ENCODE measurements around the gene PFDN1.

The PFDN1 gene

GRCh38 chr5:140270008-140270407 is 32.9 kb downstream of the PFDN1 start:
- Histone ChIP-seq H3K9me3 (ENCODE audit: control insufficient read depth, insufficient read depth, low read depth, low read length) (no peaks in the 10 kb centered on the region), H3K36me3 (ENCODE audit: control insufficient read depth, insufficient read depth, low read length) (peaks cover 3% of the 10 kb centered on the region), H3K27ac (ENCODE audit: low read depth, low read length) (no peak overlapping the region), H3K27me3 (ENCODE audit: control insufficient read depth, insufficient read depth, low read length) (no peaks in the 10 kb centered on the region), H3K4me3 (ENCODE audit: low read depth, low read length) (no peak overlapping the region), H3K4me1 (ENCODE audit: control insufficient read depth, insufficient read depth, low read length) (no peaks in the 10 kb centered on the region), H3K9ac (ENCODE audit: low read length) (no peak overlapping the region)

GRCh38 chr5:140267559-140268018 is 35.3 kb downstream of the PFDN1 start:
- no peak overlapping the region for H3K27ac ChIP-seq (ENCODE audit: low read depth, low read length)
- H3K27me3 ChIP-seq (ENCODE audit: control insufficient read depth, insufficient read depth, low read length): no peaks in the 10 kb centered on the region
- H3K9ac ChIP-seq (ENCODE audit: low read length): no peak overlapping the region
- no peak overlapping the region for H3K4me3 ChIP-seq (ENCODE audit: low read depth, low read length)
- no peaks in the 10 kb centered on the region for H3K4me1 ChIP-seq (ENCODE audit: control insufficient read depth, insufficient read depth, low read length)
- no peaks in the 10 kb centered on the region for H3K36me3 ChIP-seq (ENCODE audit: control insufficient read depth, insufficient read depth, low read length)
- H3K9me3 ChIP-seq (ENCODE audit: control insufficient read depth, insufficient read depth, low read depth, low read length): no peaks in the 10 kb centered on the region

GRCh38 chr5:140267201-140267540 is 35.7 kb downstream of the PFDN1 start:
- Histone ChIP-seq H3K4me3 (ENCODE audit: low read depth, low read length) (no peak overlapping the region), H3K4me1 (ENCODE audit: control insufficient read depth, insufficient read depth, low read length) (no peaks in the 10 kb centered on the region), H3K27me3 (ENCODE audit: control insufficient read depth, insufficient read depth, low read length) (no peaks in the 10 kb centered on the region), H3K9ac (ENCODE audit: low read length) (no peak overlapping the region), H3K9me3 (ENCODE audit: control insufficient read depth, insufficient read depth, low read depth, low read length) (no peaks in the 10 kb centered on the region), H3K36me3 (ENCODE audit: control insufficient read depth, insufficient read depth, low read length) (no peaks in the 10 kb centered on the region), H3K27ac (ENCODE audit: low read depth, low read length) (no peak overlapping the region)

GRCh38 chr5:140266471-140267200 is 36.3 kb downstream of the PFDN1 start:
- Histone ChIP-seq H3K9ac (ENCODE audit: low read length) (no peak overlapping the region), H3K27ac (ENCODE audit: low read depth, low read length) (no peak overlapping the region), H3K27me3 (ENCODE audit: control insufficient read depth, insufficient read depth, low read length) (no peaks in the 10 kb centered on the region), H3K4me1 (ENCODE audit: control insufficient read depth, insufficient read depth, low read length) (no peaks in the 10 kb centered on the region), H3K9me3 (ENCODE audit: control insufficient read depth, insufficient read depth, low read depth, low read length) (no peaks in the 10 kb centered on the region), H3K4me3 (ENCODE audit: low read depth, low read length) (no peak overlapping the region), H3K36me3 (ENCODE audit: control insufficient read depth, insufficient read depth, low read length) (no peaks in the 10 kb centered on the region)

GRCh38 chr5:140265845-140266244 is 37.1 kb downstream of the PFDN1 start:
- H3K27ac ChIP-seq (ENCODE audit: low read depth, low read length): no peak overlapping the region
- no peaks in the 10 kb centered on the region for H3K36me3 ChIP-seq (ENCODE audit: control insufficient read depth, insufficient read depth, low read length)
- no peak overlapping the region for H3K4me3 ChIP-seq (ENCODE audit: low read depth, low read length)
- H3K9ac ChIP-seq (ENCODE audit: low read length): no peak overlapping the region
- H3K27me3 ChIP-seq (ENCODE audit: control insufficient read depth, insufficient read depth, low read length): no peaks in the 10 kb centered on the region
- no peaks in the 10 kb centered on the region for H3K4me1 ChIP-seq (ENCODE audit: control insufficient read depth, insufficient read depth, low read length)
- H3K9me3 ChIP-seq (ENCODE audit: control insufficient read depth, insufficient read depth, low read depth, low read length): no peaks in the 10 kb centered on the region

- Histone ChIP-seq H3K4me3 (ENCODE audit: low read depth, low read length) (no peak overlapping the region), H3K4me1 (ENCODE audit: control insufficient read depth, insufficient read depth, low read length) (peaks cover 6% of the 10 kb centered on the region; the same call in 1 of the 2 replicates), H3K9ac (ENCODE audit: low read length) (no peak overlapping the region), H3K36me3 (ENCODE audit: control insufficient read depth, insufficient read depth, low read length) (0 out of 2 replicates have a peak, but pooled peaks cover 3% of the 10 kb centered on the region), H3K9me3 (ENCODE audit: control insufficient read depth, insufficient read depth, low read depth, low read length) (no peaks in the 10 kb centered on the region), H3K27ac (ENCODE audit: low read depth, low read length) (no peak overlapping the region), H3K27me3 (ENCODE audit: control insufficient read depth, insufficient read depth, low read length) (no peaks in the 10 kb centered on the region)
Observed at GRCh38 chr5:140262839-140263238, 40.1 kb downstream of the PFDN1 start.

- H3K9ac ChIP-seq (ENCODE audit: low read length): no peak overlapping the region
- H3K9me3 ChIP-seq (ENCODE audit: control insufficient read depth, insufficient read depth, low read depth, low read length): no peaks in the 10 kb centered on the region
- H3K27ac ChIP-seq (ENCODE audit: low read depth, low read length): no peak overlapping the region
- 0 out of 2 replicates have a peak, but pooled peaks cover 3% of the 10 kb centered on the region for H3K36me3 ChIP-seq (ENCODE audit: control insufficient read depth, insufficient read depth, low read length)
- peaks cover 6% of the 10 kb centered on the region; the same call in 1 of the 2 replicates for H3K4me1 ChIP-seq (ENCODE audit: control insufficient read depth, insufficient read depth, low read length)
- no peak overlapping the region for H3K4me3 ChIP-seq (ENCODE audit: low read depth, low read length)
- no peaks in the 10 kb centered on the region for H3K27me3 ChIP-seq (ENCODE audit: control insufficient read depth, insufficient read depth, low read length)
Observed at GRCh38 chr5:140262221-140262620, 40.7 kb downstream of the PFDN1 start.

GRCh38 chr5:140261403-140262171 is 41.3 kb downstream of the PFDN1 start:
- H3K4me3 ChIP-seq (ENCODE audit: low read depth, low read length): no peak overlapping the region
- no peak overlapping the region for H3K9ac ChIP-seq (ENCODE audit: low read length)
- no peaks in the 10 kb centered on the region for H3K9me3 ChIP-seq (ENCODE audit: control insufficient read depth, insufficient read depth, low read depth, low read length)
- H3K36me3 ChIP-seq (ENCODE audit: control insufficient read depth, insufficient read depth, low read length): 0 out of 2 replicates have a peak, but pooled peaks cover 3% of the 10 kb centered on the region
- H3K27ac ChIP-seq (ENCODE audit: low read depth, low read length): no peak overlapping the region
- H3K4me1 ChIP-seq (ENCODE audit: control insufficient read depth, insufficient read depth, low read length): peaks cover 6% of the 10 kb centered on the region; the same call in 1 of the 2 replicates
- H3K27me3 ChIP-seq (ENCODE audit: control insufficient read depth, insufficient read depth, low read length): no peaks in the 10 kb centered on the region

- no peak overlapping the region for H3K9ac ChIP-seq (ENCODE audit: low read length)
- H3K27me3 ChIP-seq (ENCODE audit: control insufficient read depth, insufficient read depth, low read length): no peaks in the 10 kb centered on the region
- no peaks in the 10 kb centered on the region for H3K9me3 ChIP-seq (ENCODE audit: control insufficient read depth, insufficient read depth, low read depth, low read length)
- peaks cover 6% of the 10 kb centered on the region; the same call in 1 of the 2 replicates for H3K4me1 ChIP-seq (ENCODE audit: control insufficient read depth, insufficient read depth, low read length)
- 0 out of 2 replicates have a peak, but pooled peaks cover 3% of the 10 kb centered on the region for H3K36me3 ChIP-seq (ENCODE audit: control insufficient read depth, insufficient read depth, low read length)
- no peak overlapping the region for H3K4me3 ChIP-seq (ENCODE audit: low read depth, low read length)
- no peak overlapping the region for H3K27ac ChIP-seq (ENCODE audit: low read depth, low read length)
Observed at GRCh38 chr5:140260089-140260656, 42.7 kb downstream of the PFDN1 start.

GRCh38 chr5:140259500-140259899 is 43.4 kb downstream of the PFDN1 start:
- H3K9ac ChIP-seq (ENCODE audit: low read length): no peak overlapping the region
- H3K4me3 ChIP-seq (ENCODE audit: low read depth, low read length): no peak overlapping the region
- 0 out of 2 replicates have a peak, but pooled peaks cover 3% of the 10 kb centered on the region for H3K36me3 ChIP-seq (ENCODE audit: control insufficient read depth, insufficient read depth, low read length)
- H3K27me3 ChIP-seq (ENCODE audit: control insufficient read depth, insufficient read depth, low read length): no peaks in the 10 kb centered on the region
- H3K27ac ChIP-seq (ENCODE audit: low read depth, low read length): 0 out of 2 replicates have a peak overlapping the region, but pooled peaks have one; percentile 21
- H3K4me1 ChIP-seq (ENCODE audit: control insufficient read depth, insufficient read depth, low read length): peaks cover 6% of the 10 kb centered on the region; the same call in 1 of the 2 replicates
- no peaks in the 10 kb centered on the region for H3K9me3 ChIP-seq (ENCODE audit: control insufficient read depth, insufficient read depth, low read depth, low read length)

GRCh38 chr5:140258873-140259272 is 44.0 kb downstream of the PFDN1 start:
- Histone ChIP-seq H3K9me3 (ENCODE audit: control insufficient read depth, insufficient read depth, low read depth, low read length) (no peaks in the 10 kb centered on the region), H3K9ac (ENCODE audit: low read length) (no peak overlapping the region), H3K4me1 (ENCODE audit: control insufficient read depth, insufficient read depth, low read length) (peaks cover 9% of the 10 kb centered on the region)

More at GRCh38 chr5:140258873-140259272, 44.0 kb downstream of the PFDN1 start:
- Histone ChIP-seq H3K4me3 (ENCODE audit: low read depth, low read length) (no peak overlapping the region), H3K27me3 (ENCODE audit: control insufficient read depth, insufficient read depth, low read length) (no peaks in the 10 kb centered on the region), H3K36me3 (ENCODE audit: control insufficient read depth, insufficient read depth, low read length) (0 out of 2 replicates have a peak, but pooled peaks cover 3% of the 10 kb centered on the region), H3K27ac (ENCODE audit: low read depth, low read length) (no peak overlapping the region)

All from HUES6 (cell line).